GM12873 (cell line): ENCODE results near the gene IGSF9.

Source experiments
- TF ChIP-seq, protein P1 (sequence below): IDR thresholded peaks from 2 replicates; pipeline ENCODE4 v1.5.1; 2012; ENCODE audit warnings: low read depth, mild to moderate bottlenecking, moderate library complexity, low read length, control low read depth; ENCODE audit not compliant: insufficient read depth; ENCODE audit errors: missing control alignments

IGSF9 gene

GRCh38 chr1:159988006-159988405, 42.6 kb upstream of the IGSF9 start:
- TF ChIP-seq, protein P1, sequence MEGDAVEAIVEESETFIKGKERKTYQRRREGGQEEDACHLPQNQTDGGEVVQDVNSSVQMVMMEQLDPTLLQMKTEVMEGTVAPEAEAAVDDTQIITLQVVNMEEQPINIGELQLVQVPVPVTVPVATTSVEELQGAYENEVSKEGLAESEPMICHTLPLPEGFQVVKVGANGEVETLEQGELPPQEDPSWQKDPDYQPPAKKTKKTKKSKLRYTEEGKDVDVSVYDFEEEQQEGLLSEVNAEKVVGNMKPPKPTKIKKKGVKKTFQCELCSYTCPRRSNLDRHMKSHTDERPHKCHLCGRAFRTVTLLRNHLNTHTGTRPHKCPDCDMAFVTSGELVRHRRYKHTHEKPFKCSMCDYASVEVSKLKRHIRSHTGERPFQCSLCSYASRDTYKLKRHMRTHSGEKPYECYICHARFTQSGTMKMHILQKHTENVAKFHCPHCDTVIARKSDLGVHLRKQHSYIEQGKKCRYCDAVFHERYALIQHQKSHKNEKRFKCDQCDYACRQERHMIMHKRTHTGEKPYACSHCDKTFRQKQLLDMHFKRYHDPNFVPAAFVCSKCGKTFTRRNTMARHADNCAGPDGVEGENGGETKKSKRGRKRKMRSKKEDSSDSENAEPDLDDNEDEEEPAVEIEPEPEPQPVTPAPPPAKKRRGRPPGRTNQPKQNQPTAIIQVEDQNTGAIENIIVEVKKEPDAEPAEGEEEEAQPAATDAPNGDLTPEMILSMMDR, result no peak

DNA sequence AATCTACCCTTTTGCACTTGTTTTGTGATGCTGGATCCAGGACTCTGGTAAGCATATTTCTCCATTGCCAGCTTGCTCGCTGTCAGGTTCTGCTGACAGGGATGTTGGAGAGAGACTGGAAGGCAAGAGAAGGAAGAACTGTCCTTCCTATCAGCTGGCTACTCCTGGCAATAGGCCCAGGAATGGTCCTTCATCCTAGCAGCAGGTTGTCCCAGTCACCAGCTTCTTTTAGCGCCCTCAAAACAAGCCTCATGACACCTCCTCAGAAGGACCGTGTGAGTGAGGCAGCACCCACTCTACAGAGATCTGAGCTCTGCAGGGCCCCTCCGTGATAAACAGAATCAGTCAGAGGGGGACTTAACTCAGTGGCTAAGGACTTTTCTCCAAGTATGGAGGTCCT, 41.8 kb upstream of the IGSF9 start:
- TF ChIP-seq, protein P1, result no peak

- TF ChIP-seq, protein P1, result no peak
These were observed 41.1 kb upstream of the IGSF9 start for GRCh38 chr1:159986531-159986930.

DNA sequence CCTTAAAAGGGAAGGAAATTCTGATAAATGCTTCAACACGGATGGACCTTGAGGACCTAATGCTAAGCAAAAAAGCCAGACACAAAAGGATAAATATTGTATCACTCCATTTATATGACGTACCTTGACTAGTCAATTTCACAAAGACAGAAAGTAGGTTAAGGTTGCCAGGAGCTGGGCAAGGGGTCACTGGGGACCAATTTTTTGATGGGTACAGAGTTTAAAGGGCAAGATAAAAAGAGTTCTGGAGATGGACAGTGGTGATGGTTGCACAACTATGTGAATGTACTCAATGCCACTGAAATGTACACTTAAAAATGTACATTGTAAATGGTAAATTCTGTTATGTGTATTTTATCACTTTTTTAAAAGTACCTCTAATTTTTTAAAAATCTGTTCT, 40.7 kb upstream of the IGSF9 start:
- TF ChIP-seq, protein P1, result no peak

DNA sequence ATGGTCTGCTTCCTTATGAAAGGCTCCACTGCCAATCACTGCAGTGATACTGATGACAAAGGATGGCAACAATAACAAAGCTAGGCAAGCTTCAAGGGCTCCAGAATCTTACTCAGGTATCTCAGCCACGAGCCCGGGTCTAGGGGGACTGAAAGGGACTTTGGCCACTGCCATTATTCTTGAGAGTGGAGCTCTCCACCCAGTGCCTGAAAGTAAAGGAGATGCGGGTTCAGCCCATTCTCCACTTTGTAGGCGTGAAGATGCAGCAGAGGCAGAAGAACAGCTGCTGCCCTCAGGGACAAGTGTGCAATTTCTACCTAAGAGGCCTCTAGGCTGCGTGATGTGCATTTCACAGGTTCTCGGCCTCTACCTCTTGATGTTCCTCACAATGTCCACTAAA, 40.1 kb upstream of the IGSF9 start:
- TF ChIP-seq, protein P1, result no peak

GRCh38 chr1:159983681-159984080, 38.3 kb upstream of the IGSF9 start:
- TF ChIP-seq, protein P1, result no peak

GRCh38 chr1:159982280-159982679, 36.9 kb upstream of the IGSF9 start:
- TF ChIP-seq, protein P1, result no peak
